Measurements from ENCODE around the gene DOCK9.

The DOCK9 gene

GRCh38 chr13:98803111-98803561 is 174.7 kb downstream of the DOCK9 start:
- H3K4me2 ChIP-seq (ENCODE audit: low read length), result no peak overlapping the region
- no peaks in the 10 kb centered on the region for H3K9me2 ChIP-seq (ENCODE audit: low read depth, low read length)
- H3K27me3 ChIP-seq (ENCODE audit: insufficient read depth, low read length), result no peaks in the 10 kb centered on the region
- H3K36me3 ChIP-seq (ENCODE audit: insufficient read depth, low read length), result no peaks in the 10 kb centered on the region
- no peak overlapping the region for H3K9ac ChIP-seq (ENCODE audit: low read length)
- H3F3A ChIP-seq (ENCODE audit: insufficient read depth, low read length), result no peaks in the 10 kb centered on the region
- H4K20me1 ChIP-seq (ENCODE audit: insufficient read depth, low read length), result no peaks in the 10 kb centered on the region
- TF ChIP-seq EZH2 (IDR thresholded peaks at IDR 0.05; ENCODE audit: borderline replicate concordance, low read length) (no peak), CTCF (IDR thresholded peaks at IDR 0.05; ENCODE audit: low read length) (no peak)
- H3K27ac ChIP-seq (ENCODE audit: low read depth, low read length, poor library complexity, severe bottlenecking), result no peak overlapping the region
- H3K4me1 ChIP-seq (ENCODE audit: insufficient read depth, low read length, severe bottlenecking), result no peaks in the 10 kb centered on the region
- H3K4me3 ChIP-seq (ENCODE audit: low read depth, low read length, poor library complexity, severe bottlenecking), result no peak overlapping the region
- H3K79me2 ChIP-seq (ENCODE audit: insufficient read depth, low read length), result no peaks in the 10 kb centered on the region
- H3K9me3 ChIP-seq (ENCODE audit: low read length), result no peaks in the 10 kb centered on the region
- no peak overlapping the region for H2AFZ ChIP-seq (ENCODE audit: low read length)

GRCh38 chr13:98802559-98802958 is 175.3 kb downstream of the DOCK9 start:
- no peak for TF ChIP-seq CTCF (IDR thresholded peaks at IDR 0.05; ENCODE audit: low read length)
- no peak for TF ChIP-seq EZH2 (IDR thresholded peaks at IDR 0.05; ENCODE audit: borderline replicate concordance, low read length)
- H3K27ac ChIP-seq (ENCODE audit: low read depth, low read length, poor library complexity, severe bottlenecking), result no peak overlapping the region
- H2AFZ ChIP-seq (ENCODE audit: low read length), result no peak overlapping the region
- no peaks in the 10 kb centered on the region for H3F3A ChIP-seq (ENCODE audit: insufficient read depth, low read length)
- H4K20me1 ChIP-seq (ENCODE audit: insufficient read depth, low read length), result no peaks in the 10 kb centered on the region
- H3K4me3 ChIP-seq (ENCODE audit: low read depth, low read length, poor library complexity, severe bottlenecking), result no peak overlapping the region
- H3K9me2 ChIP-seq (ENCODE audit: low read depth, low read length), result no peaks in the 10 kb centered on the region
- no peak overlapping the region for H3K4me2 ChIP-seq (ENCODE audit: low read length)
- no peaks in the 10 kb centered on the region for H3K36me3 ChIP-seq (ENCODE audit: insufficient read depth, low read length)
- H3K79me2 ChIP-seq (ENCODE audit: insufficient read depth, low read length), result no peaks in the 10 kb centered on the region
- H3K9me3 ChIP-seq (ENCODE audit: low read length), result no peaks in the 10 kb centered on the region
- no peak overlapping the region for H3K9ac ChIP-seq (ENCODE audit: low read length)
- H3K27me3 ChIP-seq (ENCODE audit: insufficient read depth, low read length), result no peaks in the 10 kb centered on the region
- H3K4me1 ChIP-seq (ENCODE audit: insufficient read depth, low read length, severe bottlenecking), result no peaks in the 10 kb centered on the region

GRCh38 chr13:98801626-98802418 is 176.0 kb downstream of the DOCK9 start:
- Histone ChIP-seq H3K4me3 (ENCODE audit: low read depth, low read length, poor library complexity, severe bottlenecking) (no peak overlapping the region), H3K9ac (ENCODE audit: low read length) (no peak overlapping the region), H3K27me3 (ENCODE audit: insufficient read depth, low read length) (no peaks in the 10 kb centered on the region), H3K36me3 (ENCODE audit: insufficient read depth, low read length) (no peaks in the 10 kb centered on the region), H3K27ac (ENCODE audit: low read depth, low read length, poor library complexity, severe bottlenecking) (no peak overlapping the region), H3K9me3 (ENCODE audit: low read length) (no peaks in the 10 kb centered on the region), H3K4me2 (ENCODE audit: low read length) (no peak overlapping the region), H3F3A (ENCODE audit: insufficient read depth, low read length) (no peaks in the 10 kb centered on the region), H2AFZ (ENCODE audit: low read length) (no peak overlapping the region), H3K4me1 (ENCODE audit: insufficient read depth, low read length, severe bottlenecking) (no peaks in the 10 kb centered on the region), H3K9me2 (ENCODE audit: low read depth, low read length) (no peaks in the 10 kb centered on the region), H4K20me1 (ENCODE audit: insufficient read depth, low read length) (no peaks in the 10 kb centered on the region), H3K79me2 (ENCODE audit: insufficient read depth, low read length) (no peaks in the 10 kb centered on the region)
- TF ChIP-seq CTCF (IDR thresholded peaks at IDR 0.05; ENCODE audit: low read length) (no peak), EZH2 (IDR thresholded peaks at IDR 0.05; ENCODE audit: borderline replicate concordance, low read length) (no peak)
